Spleen (tissue), 11 donors: ENCODE measurements around the gene ZFHX2. TPM values are rescaled to one million over a fixed set of nuclear protein-coding genes. Genes with fewer than 3 reads are reported as not detected.
A peak's percentile ranks its signal among the peaks of the same experiment; 100 is the strongest.

Experiments
- DNase-seq: peaks from one replicate; pipeline ENCODE4 v3.0.0-alpha.2; 2020
- H3K27ac ChIP-seq, 8 donors: fragments of 200-600 bp; sonication (generic) in 7 of 8; 1 replicate in 4 of 8; 2 replicates in 4 of 8; pipeline versions ENCODE4 v1.5.0 to v1.8.0; 2016 to 2021; ENCODE audit warnings: inconsistent platforms in 4 of 8, mild to moderate bottlenecking in 4 of 8, moderate library complexity in 1 of 8
- H3K27me3 ChIP-seq, 7 donors: fragments of 200-600 bp; sonication (generic) in 6 of 7; replicated peaks in 1 of 7; 1 replicate in 4 of 7; 2 replicates in 3 of 7; pipeline versions ENCODE4 v1.5.0 to v1.8.0; 2016 to 2021; ENCODE audit warnings: inconsistent platforms in 3 of 7, mild to moderate bottlenecking in 1 of 7
- H3K36me3 ChIP-seq, 6 donors: fragments of 200-600 bp; sonication (generic) in 5 of 6; 1 replicate in 4 of 6; 2 replicates in 2 of 6; pipeline versions ENCODE4 v1.5.0 to v1.8.0; 2016 to 2021; ENCODE audit warnings: inconsistent platforms in 2 of 6
- H3K4me1 ChIP-seq, 6 donors: fragments of 200-600 bp; sonication (generic) in 5 of 6; 1 replicate in 3 of 6; 2 replicates in 3 of 6; pipeline versions ENCODE4 v1.5.0 to v1.8.0; 2016 to 2021; ENCODE audit warnings: inconsistent platforms in 3 of 6
- H3K4me3 ChIP-seq, 8 donors: fragments of 200-600 bp; sonication (generic) in 7 of 8; 1 replicate in 4 of 8; 2 replicates in 4 of 8; pipeline versions ENCODE4 v1.5.0 to v1.8.0; 2016 to 2021; ENCODE audit warnings: inconsistent platforms in 4 of 8, mild to moderate bottlenecking in 4 of 8, moderate library complexity in 2 of 8
- H3K9me3 ChIP-seq, 8 donors: fragments of 200-600 bp; sonication (generic) in 7 of 8; 1 replicate in 4 of 8; 2 replicates in 4 of 8; pipeline versions ENCODE4 v1.5.0 to v1.8.0; 2016 to 2021; ENCODE audit warnings: inconsistent platforms in 4 of 8
- CTCF ChIP-seq, 11 experiments: fragments of 200-600 bp in 7 of 11; fragments of 450-650 bp in 4 of 11; sonication (generic) in 4 of 11; IDR thresholded peaks in 8 of 11; conservative IDR thresholded peaks in 3 of 11; 1 replicate in 7 of 11; 2 replicates in 4 of 11; pipeline versions ENCODE4 v1.4.0 to v1.8.0; 2016 to 2021; ENCODE audit warnings: antibody characterized with exemption in 11 of 11, inconsistent platforms in 4 of 11, mild to moderate bottlenecking in 1 of 11
- POLR2A ChIP-seq, 3 donors: fragments of 450-650 bp; IDR thresholded peaks; one replicate each; pipeline ENCODE4 v1.5.1; 2017; ENCODE audit warnings: antibody characterized with exemption in 3 of 3, mild to moderate bottlenecking in 1 of 3
- POLR2AphosphoS5 ChIP-seq, 3 donors: sonication (generic); formaldehyde crosslinking; IDR thresholded peaks; one replicate each; pipeline ENCODE4 v1.5.1; 2017; ENCODE audit warnings: antibody characterized with exemption in 3 of 3
- WGBS, 5 donors: extraction: QIAGEN DNeasy Blood & Tissue Kit in 3 of 5; methylation state at CpG; one replicate each; pipeline versions ENCODE4 v1.1.5 to v1.1.7; 2013 to 2018; 5-methylcytosine and 5-hydroxymethylcytosine counted together
- intact Hi-C: fragments of 100-400 bp; cut with DNase I; formaldehyde crosslinking; loops from one replicate; pipeline ENCODE4 v1.15.0; 2023; ENCODE audit warnings: low total_unique reads
- polyA plus RNA-seq, 3 donors: library from polyadenylated mRNA; stranded (reverse); fragments of 200-250 nt; gene quantifications; one replicate each; pipeline ENCODE4 v1.2.1, GENCODE V29; 2013
- total RNA-seq, 7 donors: library from RNA; depleted of rRNA in 3 of 7; stranded (reverse); fragments of >200 nt in 3 of 7; fragmentation: NEBNext Ultra II Directional in 4 of 7; extraction: Animal tissue kit (Norgen Biotek cat#: 25700) in 4 of 7; gene quantifications; one replicate each; pipeline versions ENCODE4 v1.1.0 to v1.2.1, GENCODE V29; 2016 to 2021
- donor health status: healthy with polysubstance abuse.
- donor health status: DM: no; HTN: no; CAD: no; lungs with moderate emphysema.
- donor health status: DM: no; HTN: no; CAD: no.
- donor health status: Bipolar disorder and iron deficiency.
- donor health status: healthy.
- donor health status: DM: no; HTN: no; CAD: no.
- donor health status: DM: yes; HTN: yes; CAD: no.

ZFHX2 gene
- total and polyA plus RNA-seq, 10 donors, result 0.09 to 2.9 (median 1.0) TPM

GRCh38 chr14:23579311-23579630 is 27.7 kb upstream of the ZFHX2 start:
- Histone ChIP-seq H3K27ac (no peak overlapping the region), H3K4me1 (peaks cover 7 to 37% (median 18%) of the 10 kb centered on the region in 6 donors), H3K4me3 (no peak overlapping the region), H3K9me3 (no peaks in the 10 kb centered on the region), H3K27me3 (peaks cover 0 to 83% (median 45%) of the 10 kb centered on the region in 7 donors), H3K36me3 (no peaks in the 10 kb centered on the region)
- intact Hi-C loops, result no loop called here
- TF ChIP-seq POLR2A (IDR thresholded peaks at IDR 0.05) (no peak), CTCF (IDR thresholded peaks at IDR 0.05 in 8 of 11, conservative IDR thresholded peaks at IDR 0.05 in 3 of 11) (no peak), POLR2AphosphoS5 (IDR thresholded peaks at IDR 0.05) (no peak)
- DNase-seq, result no peak
- 66 to 86% (median 77%) methylated on average over 3 of the region's 3 CpGs for WGBS, 5 donors

- no peaks in the 10 kb centered on the region for H3K36me3 ChIP-seq
- no peak for TF ChIP-seq CTCF (IDR thresholded peaks at IDR 0.05 in 8 of 11, conservative IDR thresholded peaks at IDR 0.05 in 3 of 11)
- TF ChIP-seq POLR2AphosphoS5 (IDR thresholded peaks at IDR 0.05), result no peak
- no peak for TF ChIP-seq POLR2A (IDR thresholded peaks at IDR 0.05)
- DNase-seq, result no peak
- H3K27ac ChIP-seq, result no peak within 1 kb of the TSS
- intact Hi-C loops, result no loop called here
- WGBS, 5 donors, result 23 to 36% (median 28%) methylated on average over 18 of the region's 18 CpGs
- H3K4me1 ChIP-seq, result peaks cover 7 to 37% (median 18%) of the 10 kb centered on the region in 6 donors
- H3K4me3 ChIP-seq, result peak within 1 kb of the TSS in 3 of 8 donors; percentile 27 to 58 (median 30)
- H3K9me3 ChIP-seq, result no peaks in the 10 kb centered on the region
- peaks cover 0 to 87% (median 45%) of the 10 kb centered on the region in 7 donors for H3K27me3 ChIP-seq
Observed at GRCh38 chr14:23578560-23579310, 27.2 kb upstream of the ZFHX2 start, which contains the start of gene JPH4. Gene JPH4 (minus strand): TSS chr14:23578790. CDS start chr14:23577453, 1,337 bp downstream.

GRCh38 chr14:23577710-23578392 is 26.3 kb upstream of the ZFHX2 start:
- H3K36me3 ChIP-seq, result no peaks in the 10 kb centered on the region
- H3K27me3 ChIP-seq, result peaks cover 0 to 86% (median 45%) of the 10 kb centered on the region in 7 donors
- peak overlapping the region in 4 of 8 donors; percentile 27 to 58 (median 31) for H3K4me3 ChIP-seq
- TF ChIP-seq CTCF (IDR thresholded peaks at IDR 0.05 in 8 of 11, conservative IDR thresholded peaks at IDR 0.05 in 3 of 11) (no peak), POLR2A (IDR thresholded peaks at IDR 0.05) (no peak), POLR2AphosphoS5 (IDR thresholded peaks at IDR 0.05) (no peak)
- intact Hi-C loops, result no loop called here
- no peak overlapping the region for H3K27ac ChIP-seq
- DNase-seq, result no peak
- peaks cover 7 to 45% (median 21%) of the 10 kb centered on the region in 6 donors for H3K4me1 ChIP-seq
- no peaks in the 10 kb centered on the region for H3K9me3 ChIP-seq
- 3 to 7% (median 6%) methylated on average over 5 to 24 of the region's 24 CpGs for WGBS, 5 donors
